WI38 (cell line): ENCODE data around the gene SLCO2A1.

Experiments used
- H3K4me3 ChIP-seq: 2 replicates; pipeline ENCODE4 v1.5.1; 2011; ENCODE audit warnings: low read depth, mild to moderate bottlenecking, control low read depth, low read length
- TF ChIP-seq, protein P1 (sequence below): IDR thresholded peaks from 2 replicates; pipeline ENCODE4 v1.5.1; 2012; ENCODE audit warnings: low read depth, mild to moderate bottlenecking, control low read depth, low read length

The SLCO2A1 gene

DNA sequence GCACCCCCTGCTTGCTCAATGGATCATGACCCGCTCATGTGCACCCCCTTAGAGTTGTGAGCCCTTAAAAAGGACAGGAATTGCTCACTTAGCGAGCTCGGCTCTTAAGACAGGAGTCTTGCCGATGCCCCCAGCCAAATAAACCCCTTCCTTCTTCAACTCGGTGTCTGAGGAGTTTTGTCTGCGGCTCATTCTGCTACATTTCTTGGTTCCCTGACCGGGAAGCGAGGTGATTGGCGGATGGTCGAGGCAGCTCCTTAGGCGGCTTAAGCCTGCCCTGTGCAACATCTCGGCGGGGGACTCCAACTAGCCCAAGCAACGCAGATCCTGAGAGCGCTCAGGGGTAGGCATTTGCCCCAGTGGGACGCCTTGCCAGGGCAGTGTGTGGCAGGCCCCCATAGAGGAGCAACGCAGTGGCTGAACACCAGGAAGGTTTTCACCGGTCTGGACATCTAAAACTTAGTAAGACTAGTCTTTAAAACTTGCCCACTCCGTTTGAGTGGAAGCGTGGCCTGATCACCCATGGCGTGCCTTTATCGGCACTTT is 9.5 kb downstream of the SLCO2A1 start:
- TF ChIP-seq, protein P1, sequence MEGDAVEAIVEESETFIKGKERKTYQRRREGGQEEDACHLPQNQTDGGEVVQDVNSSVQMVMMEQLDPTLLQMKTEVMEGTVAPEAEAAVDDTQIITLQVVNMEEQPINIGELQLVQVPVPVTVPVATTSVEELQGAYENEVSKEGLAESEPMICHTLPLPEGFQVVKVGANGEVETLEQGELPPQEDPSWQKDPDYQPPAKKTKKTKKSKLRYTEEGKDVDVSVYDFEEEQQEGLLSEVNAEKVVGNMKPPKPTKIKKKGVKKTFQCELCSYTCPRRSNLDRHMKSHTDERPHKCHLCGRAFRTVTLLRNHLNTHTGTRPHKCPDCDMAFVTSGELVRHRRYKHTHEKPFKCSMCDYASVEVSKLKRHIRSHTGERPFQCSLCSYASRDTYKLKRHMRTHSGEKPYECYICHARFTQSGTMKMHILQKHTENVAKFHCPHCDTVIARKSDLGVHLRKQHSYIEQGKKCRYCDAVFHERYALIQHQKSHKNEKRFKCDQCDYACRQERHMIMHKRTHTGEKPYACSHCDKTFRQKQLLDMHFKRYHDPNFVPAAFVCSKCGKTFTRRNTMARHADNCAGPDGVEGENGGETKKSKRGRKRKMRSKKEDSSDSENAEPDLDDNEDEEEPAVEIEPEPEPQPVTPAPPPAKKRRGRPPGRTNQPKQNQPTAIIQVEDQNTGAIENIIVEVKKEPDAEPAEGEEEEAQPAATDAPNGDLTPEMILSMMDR, result no peak
- no peak overlapping the region for H3K4me3 ChIP-seq

DNA sequence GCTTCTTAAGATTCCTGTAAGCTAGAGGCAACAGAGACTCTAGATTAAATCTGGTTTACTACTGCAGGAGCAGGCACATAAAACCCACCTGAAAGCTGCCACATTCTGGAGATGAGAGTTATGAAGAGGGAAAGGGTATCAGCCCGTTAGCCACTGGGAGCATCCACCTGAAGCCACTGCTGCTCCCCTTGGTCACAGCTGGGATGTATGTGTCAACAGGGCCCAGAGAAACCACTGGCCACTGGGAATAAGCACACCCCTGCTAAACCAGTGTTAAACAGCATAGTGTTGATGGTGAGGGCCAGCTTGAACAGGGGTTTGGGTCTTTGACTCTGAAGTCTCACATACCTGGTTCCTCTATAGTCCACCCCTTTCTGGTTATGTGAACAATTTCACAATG is 10.9 kb downstream of the SLCO2A1 start:
- H3K4me3 ChIP-seq, result no peak overlapping the region
- TF ChIP-seq, protein P1, result no peak

DNA sequence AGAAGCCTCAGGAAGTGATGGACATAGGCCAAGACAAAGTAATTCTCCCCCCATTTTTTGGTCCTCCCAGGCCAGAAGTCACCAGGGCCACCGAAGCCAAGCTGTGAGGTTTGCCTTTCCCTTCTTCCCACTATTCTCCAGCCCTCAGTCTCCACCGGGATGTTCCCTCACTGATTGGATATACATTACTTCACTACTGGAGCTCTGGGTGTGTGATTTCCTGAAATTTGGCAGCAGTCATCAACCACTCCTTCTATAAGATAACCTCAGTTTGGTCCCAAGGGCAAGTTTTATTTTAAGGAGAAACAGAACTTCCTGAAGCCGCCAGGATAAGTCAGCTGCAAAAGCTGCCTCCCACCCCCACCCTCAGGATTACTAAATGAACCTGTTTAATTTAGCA is 11.3 kb downstream of the SLCO2A1 start:
- no peak overlapping the region for H3K4me3 ChIP-seq
- TF ChIP-seq, protein P1, result no peak

DNA sequence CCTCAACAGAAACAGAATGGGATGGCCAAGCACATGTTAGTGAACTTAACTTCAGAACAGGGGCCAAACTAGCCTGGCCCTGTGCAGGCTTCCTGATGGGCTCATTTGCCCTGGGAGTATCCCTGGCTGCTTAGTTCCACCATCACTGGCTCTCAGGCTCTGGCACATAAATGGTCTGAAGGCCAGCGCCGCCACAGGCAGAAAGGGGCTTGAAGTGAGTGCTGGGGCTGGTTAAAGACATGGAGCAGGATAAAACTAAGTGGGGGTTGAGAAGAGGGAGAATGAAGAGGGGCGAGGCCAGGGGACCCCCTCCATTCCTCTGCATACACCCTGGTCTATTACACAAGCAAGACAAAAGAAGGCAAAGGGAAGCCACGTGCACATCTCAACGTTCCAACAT is 12.2 kb downstream of the SLCO2A1 start:
- no peak overlapping the region for H3K4me3 ChIP-seq
- TF ChIP-seq, protein P1, result no peak

DNA sequence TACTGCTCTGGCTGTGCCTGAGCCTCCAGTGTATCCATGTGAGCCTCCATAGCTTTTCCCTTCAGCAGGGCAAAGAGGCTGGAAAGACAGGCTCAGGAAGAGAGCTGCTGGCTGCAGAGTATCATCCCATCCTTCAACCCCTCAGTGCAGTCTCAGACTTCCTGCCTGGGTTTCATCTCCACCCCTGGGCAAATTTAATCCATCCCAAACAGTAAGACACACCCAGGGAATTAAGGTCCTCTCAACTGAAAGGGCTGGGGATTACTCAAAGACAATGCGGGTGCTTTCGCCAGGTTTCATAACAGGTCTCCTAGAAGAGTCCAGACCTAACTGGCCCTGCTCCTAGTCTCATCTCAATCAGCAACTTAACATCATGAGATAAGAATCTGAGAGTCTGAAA is 15.5 kb downstream of the SLCO2A1 start:
- no peak overlapping the region for H3K4me3 ChIP-seq
- TF ChIP-seq, protein P1, result no peak

DNA sequence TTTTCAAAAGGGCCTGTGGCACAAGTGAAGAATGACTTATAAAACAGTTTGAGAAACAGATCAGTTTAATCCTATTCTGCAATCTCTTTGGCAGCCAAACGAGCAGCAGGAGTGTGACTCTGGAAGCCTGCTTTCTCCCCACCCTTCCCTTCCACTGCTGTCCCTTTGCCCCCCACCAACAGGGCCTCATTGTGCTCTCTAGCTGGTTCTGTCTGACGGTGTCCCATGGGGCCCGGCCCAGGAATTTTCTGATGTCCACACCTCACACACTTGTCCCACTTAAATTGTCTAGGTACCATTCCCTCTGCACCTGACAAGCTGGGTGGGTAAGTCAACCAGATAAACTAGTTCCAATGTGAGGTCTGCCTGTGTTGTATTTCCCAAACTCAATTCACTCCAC is 16.4 kb downstream of the SLCO2A1 start:
- TF ChIP-seq, protein P1, result no peak
- H3K4me3 ChIP-seq, result no peak overlapping the region

DNA sequence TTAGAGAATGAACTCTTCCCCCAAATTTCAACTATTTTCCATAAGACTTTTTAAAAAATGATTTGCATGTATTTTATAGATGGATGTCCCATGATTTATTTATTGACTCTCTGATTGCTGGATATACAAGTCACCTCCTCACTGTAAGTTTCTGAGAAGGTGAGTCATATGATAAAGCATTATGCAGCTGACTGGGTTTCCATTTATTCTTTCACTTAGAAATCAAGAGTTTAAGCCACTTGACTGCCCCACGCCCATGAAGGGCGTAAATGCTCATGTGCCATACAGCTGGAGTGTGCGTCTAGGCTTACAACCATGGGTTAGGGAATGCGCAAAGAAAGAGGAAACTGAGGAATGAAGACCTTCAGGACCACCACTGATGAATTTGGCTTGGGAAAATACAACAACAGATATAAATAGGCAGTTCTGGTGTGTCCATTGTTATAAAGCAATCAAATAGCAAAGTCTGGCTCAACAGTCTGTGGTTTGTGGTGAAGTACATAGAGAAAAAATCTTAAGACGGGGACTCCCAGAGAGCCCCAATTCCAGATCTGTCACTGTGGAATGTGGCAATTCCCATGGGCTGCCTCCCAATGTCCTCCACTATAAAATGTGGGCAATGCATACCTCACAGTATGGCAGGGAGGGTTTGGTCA is 20.3 kb downstream of the SLCO2A1 start:
- TF ChIP-seq, protein P1, result no peak
- no peak overlapping the region for H3K4me3 ChIP-seq
